H9 (cell line): ENCODE data around the gene IGSF22. TPM values are rescaled to one million over a fixed set of nuclear protein-coding genes. Genes with fewer than 3 reads are reported as not detected.

Source experiments
- DNase-seq: peaks from one replicate; pipeline ENCODE4 v3.0.0-alpha.2; 2017
- H2AFZ ChIP-seq: one replicate; pipeline ENCODE4 v1.6.1; 2013; ENCODE audit warnings: mild to moderate bottlenecking, low read length, control low read depth, moderate library complexity
- H2AK5ac ChIP-seq: 2 replicates; pipeline ENCODE4 v1.6.1; 2013; ENCODE audit warnings: low read length, control low read depth, mixed read lengths; ENCODE audit not compliant: insufficient read length
- H2BK120ac ChIP-seq: one replicate; pipeline ENCODE4 v1.6.1; 2013; ENCODE audit warnings: low read depth, mild to moderate bottlenecking, low read length, control low read depth, inconsistent platforms; ENCODE audit not compliant: poor library complexity, severe bottlenecking
- H2BK12ac ChIP-seq: 2 replicates; pipeline ENCODE4 v1.6.1; 2013; ENCODE audit warnings: low read length, control low read depth, mixed read lengths, low read depth; ENCODE audit not compliant: insufficient read length
- H2BK15ac ChIP-seq: 2 replicates; pipeline ENCODE4 v1.6.1; 2013; ENCODE audit warnings: low read depth, low read length, control low read depth
- H2BK20ac ChIP-seq: one replicate; pipeline ENCODE4 v1.6.1; 2013; ENCODE audit warnings: low read depth, mild to moderate bottlenecking, low read length, control low read depth, inconsistent platforms; ENCODE audit not compliant: poor library complexity, severe bottlenecking
- H2BK5ac ChIP-seq: 2 replicates; pipeline ENCODE4 v1.6.1; 2013; ENCODE audit warnings: low read length, control low read depth, mixed read lengths; ENCODE audit not compliant: insufficient read length
- H3K14ac ChIP-seq: 2 replicates; pipeline ENCODE4 v1.6.1; 2013; ENCODE audit warnings: low read length, control low read depth; ENCODE audit not compliant: insufficient read depth
- H3K18ac ChIP-seq: 2 replicates; pipeline ENCODE4 v1.6.1; 2013; ENCODE audit warnings: low read depth, mild to moderate bottlenecking, mixed read lengths, low read length, control low read depth; ENCODE audit not compliant: insufficient read length
- H3K23ac ChIP-seq: 2 replicates; pipeline ENCODE4 v1.6.1; 2013; ENCODE audit warnings: low read length, control low read depth, mixed read lengths, low read depth; ENCODE audit not compliant: insufficient read length
- H3K23me2 ChIP-seq: 2 replicates; pipeline ENCODE4 v1.6.1; 2013; ENCODE audit warnings: low read depth, mild to moderate bottlenecking, mixed read lengths, low read length, control low read depth; ENCODE audit not compliant: insufficient read length, poor library complexity, severe bottlenecking
- H3K27ac ChIP-seq: 2 replicates; pipeline ENCODE4 v1.5.1; 2013; ENCODE audit warnings: low read length, control low read depth, mixed read lengths, low read depth; ENCODE audit not compliant: insufficient read length
- H3K27me3 ChIP-seq: 2 replicates; pipeline ENCODE4 v1.6.1; 2013; ENCODE audit warnings: low read length, control low read depth, inconsistent platforms; ENCODE audit not compliant: insufficient read depth
- H3K4ac ChIP-seq: 2 replicates; pipeline ENCODE4 v1.6.1; 2013; ENCODE audit warnings: low read depth, mild to moderate bottlenecking, control low read depth, inconsistent platforms, low read length, moderate library complexity
- H3K4me1 ChIP-seq: 2 replicates; pipeline ENCODE4 v1.6.1; 2013; ENCODE audit warnings: low read length, control low read depth, inconsistent platforms; ENCODE audit not compliant: insufficient read depth
- H3K4me2 ChIP-seq: 2 replicates; pipeline ENCODE4 v1.6.1; 2013; ENCODE audit warnings: low read length, control low read depth, mixed read lengths; ENCODE audit not compliant: insufficient read length, insufficient read depth
- H3K56ac ChIP-seq: 2 replicates; pipeline ENCODE4 v1.6.1; 2013; ENCODE audit warnings: low read depth, mild to moderate bottlenecking, mixed read lengths, low read length, control low read depth; ENCODE audit not compliant: insufficient read length
- H3K79me1 ChIP-seq: 2 replicates; pipeline ENCODE4 v1.6.1; 2013; ENCODE audit warnings: low read depth, mild to moderate bottlenecking, moderate library complexity, low read length, control low read depth, inconsistent platforms; ENCODE audit not compliant: insufficient read depth, poor library complexity, severe bottlenecking
- H3K79me2 ChIP-seq: 2 replicates; pipeline ENCODE4 v1.6.1; 2013; ENCODE audit warnings: low read length, control low read depth, inconsistent platforms; ENCODE audit not compliant: insufficient read depth
- H3K9ac ChIP-seq: 2 replicates; pipeline ENCODE4 v1.6.1; 2013; ENCODE audit warnings: low read length, control low read depth, mixed read lengths; ENCODE audit not compliant: insufficient read length; ENCODE audit errors: extremely low read depth
- H3K9me3 ChIP-seq: one replicate; pipeline ENCODE4 v1.6.1; 2013; ENCODE audit warnings: low read depth, low read length, inconsistent platforms; ENCODE audit not compliant: control insufficient read depth
- H3T11ph ChIP-seq: one replicate; pipeline ENCODE4 v1.6.1; 2013; ENCODE audit warnings: mild to moderate bottlenecking, low read length, control low read depth, inconsistent platforms
- H4K20me1 ChIP-seq: one replicate; pipeline ENCODE4 v1.6.1; 2013; ENCODE audit not compliant: control insufficient read depth, insufficient read length, insufficient read depth
- H4K5ac ChIP-seq: 2 replicates; pipeline ENCODE4 v1.6.1; 2013; ENCODE audit warnings: low read depth, mild to moderate bottlenecking, mixed read lengths, low read length, control low read depth; ENCODE audit not compliant: insufficient read length
- H4K8ac ChIP-seq: replicated peaks from 2 replicates; pipeline ENCODE4 v1.6.1; 2013; ENCODE audit warnings: low read length, control low read depth, mixed read lengths, low read depth; ENCODE audit not compliant: insufficient read length
- H4K91ac ChIP-seq: 2 replicates; pipeline ENCODE4 v1.6.1; 2013; ENCODE audit warnings: low read depth, mild to moderate bottlenecking, moderate library complexity, mixed read lengths, low read length, control low read depth; ENCODE audit not compliant: insufficient read length
- H3K27ac Mint-ChIP-seq, 3 experiments: 2 replicates in 2 of 3; 3 replicates in 1 of 3; pipeline ENCODE4 v1.8.0; 2020 to 2021; ENCODE audit warnings: mixed read lengths in 3 of 3, mild to moderate bottlenecking in 1 of 3, moderate library complexity in 1 of 3
- H3K27me3 Mint-ChIP-seq: 2 replicates; pipeline ENCODE4 v1.8.0; 2021; ENCODE audit warnings: low read depth, mild to moderate bottlenecking, moderate library complexity, mixed read lengths
- H3K36me3 Mint-ChIP-seq, 3 experiments: 2 replicates in 2 of 3; 3 replicates in 1 of 3; pipeline ENCODE4 v1.8.0; 2020 to 2021; ENCODE audit warnings: low read depth in 3 of 3, mixed read lengths in 3 of 3; ENCODE audit not compliant: insufficient read depth in 1 of 3
- H3K4me1 Mint-ChIP-seq, 2 experiments: 2 replicates each; pipeline ENCODE4 v1.8.0; 2020; ENCODE audit warnings: mixed read lengths in 2 of 2
- H3K4me3 Mint-ChIP-seq, 2 experiments: 2 replicates in 1 of 2; 3 replicates in 1 of 2; pipeline ENCODE4 v1.8.0; 2020 to 2021; ENCODE audit warnings: mild to moderate bottlenecking in 2 of 2, mixed read lengths in 2 of 2, moderate library complexity in 1 of 2
- H3K9me3 Mint-ChIP-seq, 2 experiments: 2 replicates in 1 of 2; 3 replicates in 1 of 2; pipeline ENCODE4 v1.8.0; 2020; ENCODE audit warnings: mild to moderate bottlenecking in 2 of 2, mixed read lengths in 2 of 2, moderate library complexity in 1 of 2
- WGBS: extraction: QIAGEN DNeasy Blood & Tissue Kit; methylation state at CpG from one replicate; pipeline ENCODE4 v1.1.7; 2013; ENCODE audit warnings: missing lambda C conversion rate, low lambda C conversion rate, mixed read lengths; ENCODE audit not compliant: insufficient read length; ENCODE audit errors: extremely low coverage; 5-methylcytosine and 5-hydroxymethylcytosine counted together
- total RNA-seq: library from RNA; stranded (reverse); gene quantifications from 2 replicates; pipeline ENCODE4 v1.2.1, GENCODE V29; 2021
- TF ChIP-seq, protein P1 (sequence below): fragments of 200-600 bp; sonication (generic); conservative IDR thresholded peaks from 3 replicates; pipeline ENCODE4 v1.8.0; 2021; ENCODE audit warnings: antibody characterized with exemption, mild to moderate bottlenecking

Gene IGSF22
- total RNA-seq, 1 experiment from 2014 or later, result 0.35 TPM

GRCh38 chr11:18727479-18728236 lies 1.7 kb upstream of the IGSF22 start:
- no peaks in the 10 kb centered on the region; a peak in 1 of 7 replicates for H3K36me3 Mint-ChIP-seq
- no peak overlapping the region for H2BK120ac ChIP-seq
- H3K4ac ChIP-seq, result no peak overlapping the region

More at GRCh38 chr11:18727479-18728236, 1.7 kb upstream of the IGSF22 start:
- H3K9me3 Mint-ChIP-seq, result no peaks in the 10 kb centered on the region
- no peak overlapping the region for H3T11ph ChIP-seq
- H2BK15ac ChIP-seq, result no peak overlapping the region
- H3K18ac ChIP-seq, result no peak overlapping the region
- no peaks in the 10 kb centered on the region for H3K79me1 ChIP-seq
- H3K23ac ChIP-seq, result no peak overlapping the region
- no peak overlapping the region for H3K14ac ChIP-seq
- H3K9ac ChIP-seq, result no peak overlapping the region
- H2AK5ac ChIP-seq, result no peak overlapping the region
- H4K5ac ChIP-seq, result no peak overlapping the region
- H4K8ac ChIP-seq, result no peak overlapping the region
- H3K27me3 Mint-ChIP-seq, result peaks cover 4% of the 10 kb centered on the region; the same call in 1 of the 2 replicates
- peaks cover 21 to 34% of the 10 kb centered on the region in 2 experiments for H3K4me1 Mint-ChIP-seq
- no peak overlapping the region for H2BK5ac ChIP-seq
- H3K79me2 ChIP-seq, result no peaks in the 10 kb centered on the region
- WGBS, result no CpG with 5 or more reads among the region's 10 CpGs
- H4K20me1 ChIP-seq, result no peaks in the 10 kb centered on the region
- H4K91ac ChIP-seq, result no peak overlapping the region
- no peaks in the 10 kb centered on the region for H3K9me3 ChIP-seq
- H3K23me2 ChIP-seq, result no peaks in the 10 kb centered on the region
- H2BK12ac ChIP-seq, result no peak overlapping the region
- no peak overlapping the region for H3K56ac ChIP-seq
- H2AFZ ChIP-seq, result no peak overlapping the region
- no peak overlapping the region; a peak in 1 of 7 replicates for H3K27ac Mint-ChIP-seq
- H3K27me3 ChIP-seq, result no peaks in the 10 kb centered on the region
- no peak overlapping the region for H3K4me2 ChIP-seq
- H3K27ac ChIP-seq, result no peak overlapping the region
- TF ChIP-seq, protein P1, sequence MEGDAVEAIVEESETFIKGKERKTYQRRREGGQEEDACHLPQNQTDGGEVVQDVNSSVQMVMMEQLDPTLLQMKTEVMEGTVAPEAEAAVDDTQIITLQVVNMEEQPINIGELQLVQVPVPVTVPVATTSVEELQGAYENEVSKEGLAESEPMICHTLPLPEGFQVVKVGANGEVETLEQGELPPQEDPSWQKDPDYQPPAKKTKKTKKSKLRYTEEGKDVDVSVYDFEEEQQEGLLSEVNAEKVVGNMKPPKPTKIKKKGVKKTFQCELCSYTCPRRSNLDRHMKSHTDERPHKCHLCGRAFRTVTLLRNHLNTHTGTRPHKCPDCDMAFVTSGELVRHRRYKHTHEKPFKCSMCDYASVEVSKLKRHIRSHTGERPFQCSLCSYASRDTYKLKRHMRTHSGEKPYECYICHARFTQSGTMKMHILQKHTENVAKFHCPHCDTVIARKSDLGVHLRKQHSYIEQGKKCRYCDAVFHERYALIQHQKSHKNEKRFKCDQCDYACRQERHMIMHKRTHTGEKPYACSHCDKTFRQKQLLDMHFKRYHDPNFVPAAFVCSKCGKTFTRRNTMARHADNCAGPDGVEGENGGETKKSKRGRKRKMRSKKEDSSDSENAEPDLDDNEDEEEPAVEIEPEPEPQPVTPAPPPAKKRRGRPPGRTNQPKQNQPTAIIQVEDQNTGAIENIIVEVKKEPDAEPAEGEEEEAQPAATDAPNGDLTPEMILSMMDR, result peak; percentile 85
- H3K4me1 ChIP-seq, result peaks cover 3% of the 10 kb centered on the region; the same call in 1 of the 2 replicates
- peak; percentile 80 for DNase-seq
- H2BK20ac ChIP-seq, result no peak overlapping the region
- H3K4me3 Mint-ChIP-seq, result no peak overlapping the region; a peak in 1 of 5 replicates
